K562 (cell line): Measurements from ENCODE around the gene RAI1. TPM values are rescaled to one million over a fixed set of nuclear protein-coding genes. Genes with fewer than 3 reads are reported as not detected.

Experiments used
- GTF2F1 ChIP-seq: IDR thresholded peaks from 2 replicates; pipeline ENCODE4 v1.6.1; 2011; ENCODE audit warnings: low read depth, low read length, improper control_type of control experiment
- MGA ChIP-seq: fragments of 450-650 bp; IDR thresholded peaks from 2 replicates; pipeline ENCODE4 v1.6.1; 2016; ENCODE audit warnings: mild to moderate bottlenecking, moderate library complexity
- MIER1 ChIP-seq: fragments of 450-650 bp; IDR thresholded peaks from 2 replicates; pipeline ENCODE4 v1.6.1; 2016; ENCODE audit warnings: antibody characterized with exemption, mild to moderate bottlenecking, low read depth
- PTTG1 ChIP-seq: fragments of 450-650 bp; IDR thresholded peaks from 2 replicates; pipeline ENCODE4 v1.6.1; 2016; ENCODE audit warnings: low read depth, mild to moderate bottlenecking, missing genetic modification characterization, missing compliant biosample characterization
- RUNX1 ChIP-seq: sonication (generic); IDR thresholded peaks from 2 replicates; pipeline ENCODE4 v1.6.1; 2016; ENCODE audit warnings: antibody characterized with exemption, low read depth
- SMAD1 ChIP-seq: fragments of 150-350 bp; IDR thresholded peaks from 2 replicates; pipeline ENCODE4 v1.6.1; 2014; ENCODE audit warnings: low read length, low read depth; ENCODE audit not compliant: partially characterized antibody
- VEZF1 ChIP-seq: fragments of 200-800 bp; sonication (Bioruptor generic); IDR thresholded peaks from 2 replicates; pipeline ENCODE4 v1.6.1; 2017; ENCODE audit warnings: missing genetic modification characterization, missing compliant biosample characterization
- ZBTB1 ChIP-seq: sonication (generic); formaldehyde crosslinking; IDR thresholded peaks from 2 replicates; pipeline ENCODE4 v1.8.1; 2023; ENCODE audit warnings: missing genetic modification reagents, low read depth, mild to moderate bottlenecking, borderline replicate concordance
- ZBTB11 ChIP-seq, 3 experiments: fragments of 200-800 bp in 1 of 3; fragments of 250-450 bp in 1 of 3; fragments of 450-650 bp in 1 of 3; sonication (Bioruptor Pico) in 1 of 3; sonication (Bioruptor generic) in 1 of 3; formaldehyde crosslinking in 1 of 3; IDR thresholded peaks; 2 replicates each; pipeline versions ENCODE4 v1.6.1 to v1.8.0; 2016 to 2022; ENCODE audit warnings: mild to moderate bottlenecking in 2 of 3, missing genetic modification characterization in 2 of 3, missing compliant biosample characterization in 1 of 3, moderate library complexity in 1 of 3
- ZC3H11A ChIP-seq: IDR thresholded peaks from 2 replicates; pipeline ENCODE4 v1.6.1; 2012; ENCODE audit warnings: low read depth, low read length, improper control_type of control experiment
- ZNF444 ChIP-seq: fragments of 250-450 bp; sonication (Bioruptor Pico); IDR thresholded peaks from 2 replicates; pipeline ENCODE4 v1.4.0; 2020; ENCODE audit warnings: mild to moderate bottlenecking, moderate library complexity
- polyA plus RNA-seq, 8 experiments: library from polyadenylated mRNA; depleted of rRNA in 4 of 8; stranded (reverse) in 5 of 8; unstranded in 3 of 8; fragments of >200 nt; fragmentation: Nextera tagmentation in 2 of 8; fragmentation: Illumina TruSeq in 1 of 8; extraction: Ambion mirVana in 2 of 8; extraction: Trizol in 1 of 8; gene quantifications; 2 replicates each; pipeline versions ENCODE4 v1.2.1 to v1.2.3, GENCODE V29; 2011 to 2014; ENCODE audit warnings: inconsistent platforms in 1 of 8, missing spikeins in 1 of 8
- total RNA-seq, 7 experiments: library from RNA; depleted of rRNA in 6 of 7; stranded (reverse); fragments of >200 nt in 6 of 7; fragmentation: Illumina TruSeq in 2 of 7; extraction: Trizol in 2 of 7; gene quantifications; 2 replicates each; pipeline versions ENCODE4 v1.2.1 to v1.2.3, GENCODE V29; 2011 to 2021; ENCODE audit warnings: low replicate concordance in 1 of 7

Gene RAI1
- total and polyA plus RNA-seq, 9 of the 15 experiments (the other 6 are each of a cell fraction or from before 2014, with no cell fraction given), result 0.68 to 19.9 (median 5.5) TPM

GRCh38 chr17:17681187-17681743, at the start of gene RAI1 (continued):
- TF ChIP-seq ZBTB1 (CRISPR knock-in tag) (0 out of 2 replicates have a peak, but pooled peaks have one; percentile 32), MGA (no peak), ZBTB11 (CRISPR knock-in tag; IDR thresholded peaks at IDR 0.05) (peak; percentile 64 to 95 (median 81); a peak in 5 of 6 replicates), MIER1 (no peak), ZC3H11A (no peak), VEZF1 (CRISPR knock-in tag) (peak; percentile 96), ZNF444 (CRISPR knock-in tag) (no peak), SMAD1 (no peak), RUNX1 (no peak), PTTG1 (tag) (no peak), GTF2F1 (no peak)
